COLO668 (cell line): ENCODE data around the gene C4BPA.

ENCODE experiments used
- DNase-seq: peaks from one replicate; lab custom pipeline; 2025; ENCODE audit not compliant: unreplicated experiment; lab: John Stamatoyannopoulos, UW

The C4BPA gene

GRCh38 chr1:207077012-207077411 lies 27.0 kb upstream of the C4BPA start:
- DNase-seq, result no peak

- peak; percentile 72 for DNase-seq
These were observed 26.3 kb upstream of the C4BPA start for GRCh38 chr1:207077470-207078377.

GRCh38 chr1:207078578-207079132 lies 25.4 kb upstream of the C4BPA start:
- no peak for DNase-seq

- no peak for DNase-seq
These were observed 24.3 kb upstream of the C4BPA start for GRCh38 chr1:207079706-207080241.

- no peak for DNase-seq
These were observed 22.9 kb upstream of the C4BPA start for GRCh38 chr1:207081088-207081487.

- no peak for DNase-seq
These were observed 22.2 kb upstream of the C4BPA start for GRCh38 chr1:207081806-207082205.

GRCh38 chr1:207084232-207084631 lies 19.8 kb upstream of the C4BPA start:
- no peak for DNase-seq

GRCh38 chr1:207084701-207085180 lies 19.3 kb upstream of the C4BPA start:
- peak; percentile 49 for DNase-seq

- no peak for DNase-seq
These were observed 18.1 kb upstream of the C4BPA start for GRCh38 chr1:207085887-207086286.

GRCh38 chr1:207088161-207088560 lies 15.9 kb upstream of the C4BPA start:
- no peak for DNase-seq

GRCh38 chr1:207088701-207089626 lies 15.1 kb upstream of the C4BPA start, which contains the start of gene C4BPB:
Gene C4BPB (plus strand): TSS chr1:207088860. CDS start chr1:207089532, 672 bp downstream.
- peak; percentile 24 for DNase-seq

GRCh38 chr1:207089627-207090355 lies 14.2 kb upstream of the C4BPA start:
- no peak for DNase-seq

GRCh38 chr1:207091200-207091908 lies 12.7 kb upstream of the C4BPA start:
- DNase-seq, result no peak

GRCh38 chr1:207093944-207094343 lies 10.1 kb upstream of the C4BPA start:
- no peak for DNase-seq

- DNase-seq, result no peak
These were observed 6.1 kb upstream of the C4BPA start for GRCh38 chr1:207097871-207098324.

- DNase-seq, result no peak
These were observed 2.3 kb upstream of the C4BPA start for GRCh38 chr1:207101720-207102119.

- no peak for DNase-seq
These were observed 1.9 kb upstream of the C4BPA start for GRCh38 chr1:207102146-207102545.

- no peak for DNase-seq
These were observed 1.4 kb upstream of the C4BPA start for GRCh38 chr1:207102659-207103058.

- DNase-seq, result no peak
These were observed 5.0 kb downstream of the C4BPA start for GRCh38 chr1:207109004-207109403.
